ENCODE data around the gene ZNF614. TPM values are rescaled to one million over a fixed set of nuclear protein-coding genes. Genes with fewer than 3 reads are reported as not detected.
"Not testable (repeated sequence)": the region's sequence is repeated elsewhere in the genome, so short reads cannot be mapped to it uniquely, and the experiment has no call there.

ZNF614 gene
- total and polyA plus RNA-seq, 2 donors: 5.7 to 8.6 TPM

DNA sequence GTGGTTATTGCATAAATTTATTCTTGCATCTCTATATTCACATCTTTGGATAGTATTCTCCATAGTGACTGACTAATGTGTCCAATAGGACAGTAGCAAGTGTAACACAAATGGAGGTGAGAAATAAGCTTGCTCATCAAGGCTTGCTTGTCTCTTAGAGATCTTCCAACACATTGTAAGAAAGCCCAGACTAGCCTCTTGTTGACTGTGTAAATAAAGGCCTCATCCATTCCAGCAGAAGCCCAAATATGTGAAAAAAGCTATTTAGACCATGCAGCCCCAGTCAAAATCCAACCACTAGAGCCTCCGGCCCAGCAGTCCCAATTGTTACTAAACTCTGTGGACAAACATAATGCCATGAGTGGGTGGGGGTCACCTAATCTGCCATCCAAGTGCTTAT is 17.5 kb downstream of the ZNF614 start:
- Histone ChIP-seq H3K4me3 (ENCODE audit: low read length in 2 of 2) (no peak overlapping the region), H3K27me3 (ENCODE audit: control insufficient read depth in 2 of 2, insufficient read depth in 1 of 2, low read length in 1 of 2) (no peaks in the 10 kb centered on the region), H3K9me3 (ENCODE audit: control insufficient read depth in 2 of 2, insufficient read depth in 1 of 2, low read length in 1 of 2) (peaks cover 3 to 43% of the 10 kb centered on the region in 2 donors), H3K36me3 (ENCODE audit: control insufficient read depth in 2 of 2, insufficient read depth in 2 of 2, low read length in 1 of 2) (peaks cover 2 to 4% of the 10 kb centered on the region in 2 donors), H3K27ac (ENCODE audit: low read depth in 1 of 2, low read length in 1 of 2) (no peak overlapping the region), H3K4me1 (ENCODE audit: control insufficient read depth in 2 of 2, insufficient read depth in 2 of 2, low read length in 2 of 2) (peaks cover 4 to 5% of the 10 kb centered on the region in 2 donors)
- DNase-seq (ENCODE audit: low read depth in 6 of 9, low spot score in 9 of 9): no peak
- WGBS: 98% methylated on average over 1 of the region's 1 CpG

DNA sequence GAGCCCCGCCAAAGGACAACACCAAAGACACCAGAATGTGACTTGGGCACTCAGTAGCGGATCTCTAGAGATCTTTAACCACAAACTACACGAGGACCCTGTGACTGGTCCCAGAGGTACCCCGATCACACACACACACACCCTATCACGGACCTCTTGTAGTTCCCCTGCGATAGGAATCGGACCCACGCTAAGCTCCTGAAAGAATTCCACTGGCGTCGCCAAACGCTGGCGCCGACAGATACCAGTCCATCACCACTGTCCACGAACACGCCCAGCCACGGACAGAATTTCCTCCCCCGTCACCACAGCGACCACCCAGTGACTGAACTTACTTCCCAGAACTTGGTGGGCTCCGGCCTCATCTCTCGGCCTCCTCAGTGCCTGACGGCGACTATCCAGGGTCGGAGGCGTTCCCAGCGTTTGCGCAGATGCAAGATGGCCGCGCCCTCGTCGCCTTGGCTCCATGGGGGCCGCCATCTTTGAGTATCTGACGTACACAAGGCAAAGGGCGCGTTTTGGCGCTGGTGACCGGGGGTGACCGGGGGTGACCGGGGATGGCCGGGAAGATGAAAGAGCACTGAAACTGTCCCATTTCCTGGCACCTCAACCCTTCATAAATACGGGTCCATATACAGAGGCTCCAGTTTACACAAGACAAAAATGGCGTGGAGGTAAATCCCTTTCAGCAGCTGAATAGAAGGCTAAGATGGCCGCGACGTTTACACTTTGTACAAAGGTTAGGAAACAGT is 20.2 kb downstream of the ZNF614 start, which contains the start of gene ZNF615:
TSS of gene ZNF615 (minus strand) at position 406 of the 752 bp plus-strand sequence. CDS start 4,500 bp downstream, outside the sequence.
- 1% methylated on average over 44 of the region's 44 CpGs for WGBS
- peak within 1 kb of the TSS; percentile 79 to 85 for H3K4me3 ChIP-seq (ENCODE audit: low read length in 2 of 2)

DNA sequence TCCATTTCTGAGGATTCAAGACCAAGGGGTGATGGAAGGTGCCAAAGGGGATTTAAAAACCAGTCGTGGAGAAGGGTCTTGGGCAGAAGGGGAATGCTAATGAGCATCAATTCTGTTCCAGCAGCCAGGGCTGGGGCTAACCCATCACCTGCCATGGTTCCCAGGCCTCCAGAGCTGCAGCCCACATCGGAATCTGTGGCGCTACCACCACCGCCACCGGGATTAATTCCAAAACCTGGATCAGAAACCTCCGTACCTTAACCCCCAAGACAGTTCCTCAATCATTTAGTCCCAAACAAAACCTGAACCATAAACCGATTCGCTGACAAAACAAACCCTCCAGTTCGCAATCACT is 20.8 kb downstream of the ZNF614 start:
- peaks cover 3 to 40% of the 10 kb centered on the region in 2 donors for H3K9me3 ChIP-seq (ENCODE audit: control insufficient read depth in 2 of 2, insufficient read depth in 1 of 2, low read length in 1 of 2)

More for the DNA sequence above, 20.2 kb downstream of the ZNF614 start, which contains the start of gene ZNF615:
- H3K9me3 ChIP-seq (ENCODE audit: control insufficient read depth in 2 of 2, insufficient read depth in 1 of 2, low read length in 1 of 2): peaks cover 3 to 46% of the 10 kb centered on the region in 2 donors
- peaks cover 4 to 5% of the 10 kb centered on the region in 2 donors for H3K4me1 ChIP-seq (ENCODE audit: control insufficient read depth in 2 of 2, insufficient read depth in 2 of 2, low read length in 2 of 2)
- H3K27me3 ChIP-seq (ENCODE audit: control insufficient read depth in 2 of 2, insufficient read depth in 1 of 2, low read length in 1 of 2): no peaks in the 10 kb centered on the region
- H3K36me3 ChIP-seq (ENCODE audit: control insufficient read depth in 2 of 2, insufficient read depth in 2 of 2, low read length in 1 of 2): peaks cover 0 to 7% of the 10 kb centered on the region in 2 donors
- peak; percentile 59 to 91 (median 73) for DNase-seq (ENCODE audit: low read depth in 6 of 9, low spot score in 9 of 9)
- peak within 1 kb of the TSS; percentile 78 to 84 for H3K27ac ChIP-seq (ENCODE audit: low read depth in 1 of 2, low read length in 1 of 2)

DNA sequence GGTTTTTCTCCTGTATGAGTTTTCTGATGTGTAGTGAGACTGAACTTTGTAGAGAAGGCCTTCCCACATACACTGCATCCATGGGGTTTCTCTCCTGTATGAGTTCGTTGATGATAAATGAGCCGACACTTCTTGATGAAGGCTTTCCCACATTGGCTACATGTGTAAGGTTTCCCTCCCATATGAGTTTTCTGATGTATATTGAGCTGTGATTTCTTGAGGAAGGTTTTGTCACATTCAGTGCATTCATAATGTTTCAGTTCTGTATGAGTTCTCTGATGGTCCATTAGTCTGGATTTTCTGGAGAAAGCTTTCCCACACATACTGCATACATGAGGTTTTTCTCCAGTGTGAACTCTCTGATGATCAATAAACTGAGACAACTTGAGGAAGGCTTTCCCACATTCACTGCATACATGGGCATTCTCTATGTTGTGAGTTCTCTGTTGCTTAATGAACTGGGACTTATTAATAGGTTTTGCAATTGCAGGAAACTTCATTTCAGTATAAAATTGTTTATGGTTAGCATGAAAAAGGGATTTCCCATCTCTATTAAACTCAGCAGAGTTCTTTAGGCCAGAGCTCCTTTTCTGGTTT is 34.0 kb downstream of the ZNF614 start:
- Histone ChIP-seq H3K36me3 (ENCODE audit: control insufficient read depth in 2 of 2, insufficient read depth in 2 of 2, low read length in 1 of 2) (peaks cover 17 to 23% of the 10 kb centered on the region in 2 donors), H3K9me3 (ENCODE audit: control insufficient read depth in 2 of 2, insufficient read depth in 1 of 2, low read length in 1 of 2) (peaks cover 22 to 28% of the 10 kb centered on the region in 2 donors), H3K27ac (ENCODE audit: low read depth in 1 of 2, low read length in 1 of 2) (no peak overlapping the region), H3K4me1 (ENCODE audit: control insufficient read depth in 2 of 2, insufficient read depth in 2 of 2, low read length in 2 of 2) (no peaks in the 10 kb centered on the region), H3K4me3 (ENCODE audit: low read length in 2 of 2) (no peak overlapping the region), H3K27me3 (ENCODE audit: control insufficient read depth in 2 of 2, insufficient read depth in 1 of 2, low read length in 1 of 2) (no peaks in the 10 kb centered on the region)
- 99% methylated on average over 2 of the region's 2 CpGs for WGBS
- DNase-seq (ENCODE audit: low read depth in 6 of 9, low spot score in 9 of 9): no peak

More for the DNA sequence above, 20.8 kb downstream of the ZNF614 start:
- peak overlapping the region; percentile 79 to 85 for H3K4me3 ChIP-seq (ENCODE audit: low read length in 2 of 2)
- peaks cover 0 to 4% of the 10 kb centered on the region in 2 donors for H3K36me3 ChIP-seq (ENCODE audit: control insufficient read depth in 2 of 2, insufficient read depth in 2 of 2, low read length in 1 of 2)
- H3K4me1 ChIP-seq (ENCODE audit: control insufficient read depth in 2 of 2, insufficient read depth in 2 of 2, low read length in 2 of 2): peaks cover 4 to 5% of the 10 kb centered on the region in 2 donors
- no peak for DNase-seq (ENCODE audit: low read depth in 6 of 9, low spot score in 9 of 9)
- H3K27me3 ChIP-seq (ENCODE audit: control insufficient read depth in 2 of 2, insufficient read depth in 1 of 2, low read length in 1 of 2): no peaks in the 10 kb centered on the region
- 23% methylated on average over 9 of the region's 9 CpGs for WGBS
- H3K27ac ChIP-seq (ENCODE audit: low read depth in 1 of 2, low read length in 1 of 2): peak overlapping the region in 1 of 2 donors; percentile 52

DNA sequence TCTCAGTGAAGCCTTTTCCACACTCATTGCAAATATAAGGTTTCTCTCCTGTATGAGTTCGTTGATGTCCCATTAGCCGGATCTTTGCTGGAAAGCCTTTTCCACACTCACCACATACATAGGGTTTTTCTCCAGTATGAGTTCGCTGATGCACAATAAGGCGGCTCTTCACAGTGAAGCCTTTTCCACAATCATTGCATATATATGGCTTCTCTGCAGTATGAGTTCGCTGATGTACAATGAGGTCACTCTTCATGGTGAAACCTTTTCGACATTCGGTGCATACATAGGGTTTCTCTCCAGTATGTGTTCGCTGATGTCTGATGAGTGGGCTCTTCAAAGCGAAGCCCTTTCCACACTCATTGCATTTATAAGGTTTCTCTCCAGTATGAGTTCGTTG is 34.8 kb downstream of the ZNF614 start:
- Histone ChIP-seq H3K36me3 (ENCODE audit: control insufficient read depth in 2 of 2, insufficient read depth in 2 of 2, low read length in 1 of 2) (peaks cover 15 to 20% of the 10 kb centered on the region in 2 donors), H3K27ac (ENCODE audit: low read depth in 1 of 2, low read length in 1 of 2) (no peak overlapping the region), H3K27me3 (ENCODE audit: control insufficient read depth in 2 of 2, insufficient read depth in 1 of 2, low read length in 1 of 2) (no peaks in the 10 kb centered on the region), H3K4me3 (ENCODE audit: low read length in 2 of 2) (no peak overlapping the region), H3K4me1 (ENCODE audit: control insufficient read depth in 2 of 2, insufficient read depth in 2 of 2, low read length in 2 of 2) (no peaks in the 10 kb centered on the region), H3K9me3 (ENCODE audit: control insufficient read depth in 2 of 2, insufficient read depth in 1 of 2, low read length in 1 of 2) (peaks cover 22 to 31% of the 10 kb centered on the region in 2 donors)
- DNase-seq (ENCODE audit: low read depth in 6 of 9, low spot score in 9 of 9): no peak
- 98% methylated on average over 10 of the region's 10 CpGs for WGBS

DNA sequence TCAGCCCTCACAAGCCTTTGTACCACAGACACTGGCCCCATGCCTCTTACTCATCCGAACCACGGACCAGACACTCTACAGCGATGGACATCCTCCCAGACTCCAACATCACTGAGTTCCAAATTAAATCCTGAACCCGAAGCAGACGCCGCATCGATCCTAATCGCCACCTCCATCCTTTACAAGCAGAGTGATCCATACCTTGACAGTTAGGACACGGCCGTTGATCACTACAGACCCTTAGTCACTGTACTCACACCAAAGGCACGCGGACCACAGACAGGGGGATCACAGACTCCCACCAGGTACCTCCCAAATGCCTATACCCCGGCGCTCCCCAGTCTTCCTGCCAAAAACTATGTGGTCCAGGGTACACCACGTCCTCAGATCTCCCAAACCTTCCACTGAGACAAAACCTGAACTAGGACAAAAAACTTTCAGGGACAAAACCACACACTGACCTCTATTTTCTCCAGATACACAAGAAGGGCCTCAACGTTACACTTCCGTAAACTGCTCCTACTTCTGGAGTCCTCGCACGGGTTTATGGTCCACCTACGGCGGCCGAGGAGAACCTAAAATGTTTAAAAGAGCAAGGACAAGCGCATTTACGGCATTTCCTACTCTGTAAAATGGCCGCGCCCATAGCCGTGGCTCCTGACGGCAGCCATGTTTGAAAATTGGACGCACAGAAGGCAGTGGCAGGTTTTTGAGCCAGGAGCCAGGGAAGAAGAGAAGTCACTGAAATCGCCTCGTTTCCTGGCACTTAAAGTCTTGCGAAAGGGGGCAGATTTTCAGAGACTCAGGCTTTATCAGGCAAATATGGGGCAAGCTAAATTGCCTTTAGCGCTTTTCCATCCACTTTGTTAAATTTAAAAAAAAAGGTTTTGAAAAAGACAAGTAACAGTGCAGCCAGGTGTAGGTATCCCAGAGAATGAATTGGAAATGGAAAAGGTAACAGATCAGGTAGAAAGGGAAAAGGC is 41.6 kb downstream of the ZNF614 start, which contains the start of gene ZNF350:
TSS of gene ZNF350 (minus strand) at position 532 of the 983 bp plus-strand sequence. CDS start 12,480 bp downstream, outside the sequence.
- Histone ChIP-seq H3K27ac (ENCODE audit: low read depth in 1 of 2, low read length in 1 of 2) (peak within 1 kb of the TSS; percentile 63 to 68), H3K4me1 (ENCODE audit: control insufficient read depth in 2 of 2, insufficient read depth in 2 of 2, low read length in 2 of 2) (peaks cover 0 to 4% of the 10 kb centered on the region in 2 donors), H3K9me3 (ENCODE audit: control insufficient read depth in 2 of 2, insufficient read depth in 1 of 2, low read length in 1 of 2) (peaks cover 6 to 57% of the 10 kb centered on the region in 2 donors), H3K27me3 (ENCODE audit: control insufficient read depth in 2 of 2, insufficient read depth in 1 of 2, low read length in 1 of 2) (no peaks in the 10 kb centered on the region), H3K36me3 (ENCODE audit: control insufficient read depth in 2 of 2, insufficient read depth in 2 of 2, low read length in 1 of 2) (peaks cover 0 to 5% of the 10 kb centered on the region in 2 donors), H3K4me3 (ENCODE audit: low read length in 2 of 2) (peak within 1 kb of the TSS; percentile 88 to 94)
- 3% methylated on average over 33 of the region's 33 CpGs for WGBS
- DNase-seq (ENCODE audit: low read depth in 6 of 9, low spot score in 9 of 9): peak; percentile 77 to 96 (median 88)

DNA sequence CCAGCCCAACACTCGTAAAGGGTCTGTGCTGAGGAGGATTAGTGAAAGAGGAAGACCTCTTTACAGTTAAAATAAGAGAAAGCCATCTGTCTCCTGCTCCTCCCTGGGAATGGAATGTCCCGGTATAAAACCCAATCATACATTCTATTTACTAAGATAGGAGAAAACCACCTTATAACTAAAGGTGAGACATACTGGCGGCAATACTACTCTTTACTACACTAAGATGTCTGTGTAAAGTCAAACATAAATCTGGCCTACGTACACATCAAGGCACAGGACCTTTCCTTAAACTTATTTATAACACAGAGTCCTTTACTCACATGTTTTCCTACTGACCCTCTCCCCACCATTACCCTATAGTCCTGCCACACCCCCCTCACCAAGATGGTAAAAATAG is 44.8 kb downstream of the ZNF614 start:
- no peak for DNase-seq (ENCODE audit: low read depth in 6 of 9, low spot score in 9 of 9)
- Histone ChIP-seq H3K4me1 (ENCODE audit: control insufficient read depth in 2 of 2, insufficient read depth in 2 of 2, low read length in 2 of 2) (peaks cover 0 to 4% of the 10 kb centered on the region in 2 donors), H3K27me3 (ENCODE audit: control insufficient read depth in 2 of 2, insufficient read depth in 1 of 2, low read length in 1 of 2) (no peaks in the 10 kb centered on the region), H3K4me3 (ENCODE audit: low read length in 2 of 2) (no peak overlapping the region), H3K27ac (ENCODE audit: low read depth in 1 of 2, low read length in 1 of 2) (no peak overlapping the region), H3K36me3 (ENCODE audit: control insufficient read depth in 2 of 2, insufficient read depth in 2 of 2, low read length in 1 of 2) (peaks cover 2 to 11% of the 10 kb centered on the region in 2 donors), H3K9me3 (ENCODE audit: control insufficient read depth in 2 of 2, insufficient read depth in 1 of 2, low read length in 1 of 2) (peaks cover 13 to 52% of the 10 kb centered on the region in 2 donors)
- 98% methylated on average over 4 of the region's 4 CpGs for WGBS

DNA sequence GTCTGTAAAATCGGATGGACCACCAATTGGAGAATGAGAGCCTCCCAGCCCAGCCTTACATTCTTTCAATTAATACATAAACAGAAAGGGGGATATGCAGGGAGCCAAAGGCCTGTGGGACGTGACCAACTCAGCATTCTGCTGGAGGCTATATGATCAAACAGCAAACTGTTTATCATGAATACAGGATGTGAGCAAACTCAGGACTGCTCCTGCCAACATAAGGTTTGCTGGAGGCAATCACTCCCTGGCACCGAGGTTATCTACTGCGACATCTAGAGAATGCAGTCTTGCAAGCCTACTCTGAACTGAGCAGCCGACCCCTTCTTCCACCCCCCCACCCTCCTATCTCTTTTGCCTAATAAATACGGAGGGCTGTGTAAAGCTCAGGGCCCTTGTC is 47.3 kb downstream of the ZNF614 start:
- not testable (repeated sequence) for H3K4me1 ChIP-seq (ENCODE audit: control insufficient read depth in 2 of 2, insufficient read depth in 2 of 2, low read length in 2 of 2); DNase-seq (ENCODE audit: low read depth in 6 of 9, low spot score in 9 of 9); H3K27ac ChIP-seq (ENCODE audit: low read depth in 1 of 2, low read length in 1 of 2); H3K27me3 ChIP-seq (ENCODE audit: control insufficient read depth in 2 of 2, insufficient read depth in 1 of 2, low read length in 1 of 2); H3K4me3 ChIP-seq (ENCODE audit: low read length in 2 of 2)
- WGBS: 98% methylated on average over 6 of the region's 6 CpGs
- peaks cover 12 to 45% of the 10 kb centered on the region in 2 donors for H3K9me3 ChIP-seq (ENCODE audit: control insufficient read depth in 2 of 2, insufficient read depth in 1 of 2, low read length in 1 of 2)
- H3K36me3 ChIP-seq (ENCODE audit: control insufficient read depth in 2 of 2, insufficient read depth in 2 of 2, low read length in 1 of 2): peaks cover 2 to 11% of the 10 kb centered on the region in 2 donors

Measured in thymus (tissue), 11 donors.